Activated naive CD4-positive, alpha-beta T cell treated with anti-CD3 and anti-CD28 coated beads, Interleukin-2, amount 10 ng/mL, durations not matched to agents 7 days and 5 days (primary cell): ENCODE data around the gene RIOK2.

Source experiments
- CTCF ChIA-PET: fragments of 350-600 bp; sonication (Branson Sonifier 250); formaldehyde crosslinking; loops from one replicate; lab custom pipeline; 2021; ENCODE audit warnings: antibody characterized with exemption; lab: Charles Lee
- DNase-seq: peaks from one replicate; pipeline ENCODE4 v3.0.0-alpha.2; 2020
- H3K27ac Mint-ChIP-seq: one replicate; pipeline ENCODE4 v1.8.0; 2021; ENCODE audit warnings: mild to moderate bottlenecking, moderate library complexity, mixed read lengths
- H3K27me3 Mint-ChIP-seq: one replicate; pipeline ENCODE4 v1.8.0; 2021; ENCODE audit warnings: mild to moderate bottlenecking, mixed read lengths
- H3K36me3 Mint-ChIP-seq: one replicate; pipeline ENCODE4 v1.8.0; 2021; ENCODE audit warnings: mixed read lengths
- H3K4me1 Mint-ChIP-seq: one replicate; pipeline ENCODE4 v1.8.0; 2021; ENCODE audit warnings: mixed read lengths
- H3K4me3 Mint-ChIP-seq: one replicate; pipeline ENCODE4 v1.8.0; 2021; ENCODE audit warnings: mild to moderate bottlenecking, moderate library complexity, mixed read lengths
- H3K9me3 Mint-ChIP-seq: one replicate; pipeline ENCODE4 v1.8.0; 2021; ENCODE audit warnings: mixed read lengths

Gene RIOK2

GRCh38 chr5:97131921-97132320 lies 51.1 kb downstream of the RIOK2 start:
- Mint-ChIP-seq H3K4me3 (no peak overlapping the region), H3K9me3 (no peaks in the 10 kb centered on the region), H3K27ac (no peak overlapping the region), H3K27me3 (peaks cover 11% of the 10 kb centered on the region), H3K36me3 (no peaks in the 10 kb centered on the region), H3K4me1 (peaks cover 11% of the 10 kb centered on the region)
- DNase-seq: no peak
- CTCF ChIA-PET: interaction anchor here (0.9 kb wide), 1 partner anchor 379 kb away, joined by 3 read pairs; no protein-coding TSS in a partner anchor

- no peak for DNase-seq
- Mint-ChIP-seq H3K4me3 (no peak overlapping the region), H3K9me3 (no peaks in the 10 kb centered on the region), H3K36me3 (no peaks in the 10 kb centered on the region), H3K27ac (no peak overlapping the region), H3K27me3 (peaks cover 11% of the 10 kb centered on the region), H3K4me1 (peaks cover 11% of the 10 kb centered on the region)
- CTCF ChIA-PET: no interaction called here
Observed at GRCh38 chr5:97131139-97131710, 51.8 kb downstream of the RIOK2 start.

GRCh38 chr5:97127727-97128126 lies 55.3 kb downstream of the RIOK2 start:
- Mint-ChIP-seq H3K27ac (no peak overlapping the region), H3K27me3 (peaks cover 15% of the 10 kb centered on the region), H3K4me3 (no peak overlapping the region), H3K4me1 (peaks cover 5% of the 10 kb centered on the region), H3K9me3 (no peaks in the 10 kb centered on the region), H3K36me3 (no peaks in the 10 kb centered on the region)
- CTCF ChIA-PET: no interaction called here
- DNase-seq: no peak

- Mint-ChIP-seq H3K4me1 (peaks cover 5% of the 10 kb centered on the region), H3K36me3 (no peaks in the 10 kb centered on the region), H3K9me3 (no peaks in the 10 kb centered on the region), H3K27me3 (peaks cover 8% of the 10 kb centered on the region), H3K4me3 (no peak overlapping the region), H3K27ac (no peak overlapping the region)
- DNase-seq: no peak
- CTCF ChIA-PET: no interaction called here
Observed at GRCh38 chr5:97125125-97125683, 57.8 kb downstream of the RIOK2 start.

GRCh38 chr5:97124335-97124734 lies 58.7 kb downstream of the RIOK2 start:
- H3K4me1 Mint-ChIP-seq: peaks cover 5% of the 10 kb centered on the region
- peaks cover 4% of the 10 kb centered on the region for H3K27me3 Mint-ChIP-seq
- H3K4me3 Mint-ChIP-seq: no peak overlapping the region
- no peaks in the 10 kb centered on the region for H3K36me3 Mint-ChIP-seq
- CTCF ChIA-PET: no interaction called here
- no peak for DNase-seq
- no peaks in the 10 kb centered on the region for H3K9me3 Mint-ChIP-seq
- no peak overlapping the region for H3K27ac Mint-ChIP-seq

- peaks cover 4% of the 10 kb centered on the region for H3K27me3 Mint-ChIP-seq
- CTCF ChIA-PET: interaction anchor here (0.7 to 1.0 kb wide), 2 partner anchors 20 to 21 kb away, joined by 3 read pairs; no protein-coding TSS in a partner anchor
- DNase-seq: no peak
- no peaks in the 10 kb centered on the region for H3K9me3 Mint-ChIP-seq
- no peak overlapping the region for H3K27ac Mint-ChIP-seq
- H3K4me3 Mint-ChIP-seq: no peak overlapping the region
- H3K4me1 Mint-ChIP-seq: no peaks in the 10 kb centered on the region
- no peaks in the 10 kb centered on the region for H3K36me3 Mint-ChIP-seq
Observed at GRCh38 chr5:97121848-97122247, 61.2 kb downstream of the RIOK2 start.

- Mint-ChIP-seq H3K27ac (no peak overlapping the region), H3K4me1 (no peaks in the 10 kb centered on the region), H3K27me3 (no peaks in the 10 kb centered on the region), H3K4me3 (no peak overlapping the region), H3K9me3 (no peaks in the 10 kb centered on the region), H3K36me3 (no peaks in the 10 kb centered on the region)
- CTCF ChIA-PET: interaction anchor here (0.7 to 1.7 kb wide), 2 partner anchors 25 to 42 kb away, joined by 3 read pairs; no protein-coding TSS in a partner anchor
- no peak for DNase-seq
Observed at GRCh38 chr5:97120195-97120594, 62.9 kb downstream of the RIOK2 start.

- H3K4me1 Mint-ChIP-seq: no peaks in the 10 kb centered on the region
- CTCF ChIA-PET: interaction anchor here (1.7 kb wide), 1 partner anchor 43 kb away, joined by 3 read pairs; no protein-coding TSS in a partner anchor
- no peaks in the 10 kb centered on the region for H3K27me3 Mint-ChIP-seq
- H3K4me3 Mint-ChIP-seq: no peak overlapping the region
- no peak for DNase-seq
- H3K27ac Mint-ChIP-seq: no peak overlapping the region
- no peaks in the 10 kb centered on the region for H3K36me3 Mint-ChIP-seq
- no peaks in the 10 kb centered on the region for H3K9me3 Mint-ChIP-seq
Observed at GRCh38 chr5:97119007-97119390, 64.0 kb downstream of the RIOK2 start.

- Mint-ChIP-seq H3K9me3 (no peaks in the 10 kb centered on the region), H3K27me3 (no peaks in the 10 kb centered on the region), H3K36me3 (no peaks in the 10 kb centered on the region), H3K27ac (no peak overlapping the region), H3K4me1 (no peaks in the 10 kb centered on the region), H3K4me3 (no peak overlapping the region)
- CTCF ChIA-PET: interaction anchor here (1.7 kb wide), 1 partner anchor 43 kb away, joined by 3 read pairs; no protein-coding TSS in a partner anchor
- no peak for DNase-seq
Observed at GRCh38 chr5:97118261-97119006, 64.6 kb downstream of the RIOK2 start.

- Mint-ChIP-seq H3K4me3 (no peak overlapping the region), H3K27ac (no peak overlapping the region), H3K36me3 (no peaks in the 10 kb centered on the region), H3K9me3 (no peaks in the 10 kb centered on the region), H3K27me3 (no peaks in the 10 kb centered on the region), H3K4me1 (peaks cover 5% of the 10 kb centered on the region)
- no peak for DNase-seq
- CTCF ChIA-PET: interaction anchor here (0.8 kb wide), 1 partner anchor 27 kb away, joined by 3 read pairs; the partner anchor contains the start of gene LIX1
Observed at GRCh38 chr5:97115932-97116331, 67.1 kb downstream of the RIOK2 start.

GRCh38 chr5:97112230-97112629 lies 70.8 kb downstream of the RIOK2 start:
- CTCF ChIA-PET: no interaction called here
- Mint-ChIP-seq H3K4me3 (no peak overlapping the region), H3K27ac (no peak overlapping the region), H3K36me3 (no peaks in the 10 kb centered on the region), H3K4me1 (peaks cover 5% of the 10 kb centered on the region), H3K27me3 (peaks cover 11% of the 10 kb centered on the region), H3K9me3 (no peaks in the 10 kb centered on the region)
- no peak for DNase-seq

GRCh38 chr5:97111616-97112015 lies 71.4 kb downstream of the RIOK2 start:
- Mint-ChIP-seq H3K4me3 (no peak overlapping the region), H3K36me3 (no peaks in the 10 kb centered on the region), H3K9me3 (no peaks in the 10 kb centered on the region), H3K4me1 (peaks cover 5% of the 10 kb centered on the region), H3K27ac (no peak overlapping the region), H3K27me3 (peaks cover 12% of the 10 kb centered on the region)
- CTCF ChIA-PET: interaction anchor here (0.8 to 1.1 kb wide), 2 partner anchors 50 to 242 kb away, joined by 4 to 5 read pairs; no protein-coding TSS in a partner anchor
- DNase-seq: no peak

GRCh38 chr5:97111004-97111403 lies 72.0 kb downstream of the RIOK2 start:
- CTCF ChIA-PET: interaction anchor here (0.8 to 1.1 kb wide), 2 partner anchors 50 to 242 kb away, joined by 4 to 5 read pairs; no protein-coding TSS in a partner anchor
- Mint-ChIP-seq H3K27me3 (peaks cover 12% of the 10 kb centered on the region), H3K27ac (no peak overlapping the region), H3K4me3 (no peak overlapping the region), H3K4me1 (peaks cover 5% of the 10 kb centered on the region), H3K9me3 (no peaks in the 10 kb centered on the region), H3K36me3 (no peaks in the 10 kb centered on the region)
- DNase-seq: no peak
